Activated naive CD4-positive, alpha-beta T cell treated with anti-CD3 and anti-CD28 coated beads, Interleukin-2, amount 50 U/mL, for 24 hours (primary cell): ENCODE results near the gene SDR39U1.
A peak's percentile ranks its signal among the peaks of the same experiment; 100 is the strongest.
"Not testable (repeated sequence)": the region's sequence is repeated elsewhere in the genome, so short reads cannot be mapped to it uniquely, and the experiment has no call there.

Experiments used
- H3K27ac Mint-ChIP-seq: one replicate; pipeline ENCODE4 v1.8.0; 2021; ENCODE audit warnings: mild to moderate bottlenecking, mixed read lengths
- H3K27me3 Mint-ChIP-seq: one replicate; pipeline ENCODE4 v1.8.0; 2021; ENCODE audit warnings: mixed read lengths
- H3K36me3 Mint-ChIP-seq: one replicate; pipeline ENCODE4 v1.8.0; 2021; ENCODE audit warnings: mixed read lengths
- H3K4me1 Mint-ChIP-seq: one replicate; pipeline ENCODE4 v1.8.0; 2021; ENCODE audit warnings: mixed read lengths
- H3K4me3 Mint-ChIP-seq: one replicate; pipeline ENCODE4 v1.8.0; 2021; ENCODE audit warnings: mild to moderate bottlenecking, mixed read lengths
- H3K9me3 Mint-ChIP-seq: one replicate; pipeline ENCODE4 v1.8.0; 2021; ENCODE audit warnings: mixed read lengths

Gene SDR39U1

DNA sequence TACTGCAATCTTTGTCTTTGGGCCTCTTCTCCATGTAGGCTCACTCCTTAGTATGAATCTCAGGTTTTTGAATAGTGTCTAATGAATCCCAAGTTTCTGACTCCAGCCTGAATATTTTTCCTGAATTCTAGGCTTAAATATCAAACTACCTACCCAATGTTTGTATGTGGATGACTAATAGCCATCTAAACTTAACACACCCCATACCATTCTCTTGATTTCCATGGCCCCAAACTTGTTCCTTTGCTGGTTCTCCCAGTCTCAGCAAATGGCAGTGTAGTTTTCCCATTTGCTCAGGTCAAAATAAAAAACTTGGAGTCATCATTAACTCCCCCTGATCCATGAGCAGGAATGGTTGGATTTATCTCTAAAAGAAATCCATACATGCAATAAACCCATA is 18.8 kb upstream of the SDR39U1 start:
- Mint-ChIP-seq H3K9me3 (no peaks in the 10 kb centered on the region), H3K36me3 (peaks cover 11% of the 10 kb centered on the region), H3K27me3 (no peaks in the 10 kb centered on the region), H3K27ac (no peak overlapping the region), H3K4me1 (peaks cover 34% of the 10 kb centered on the region), H3K4me3 (no peak overlapping the region)

DNA sequence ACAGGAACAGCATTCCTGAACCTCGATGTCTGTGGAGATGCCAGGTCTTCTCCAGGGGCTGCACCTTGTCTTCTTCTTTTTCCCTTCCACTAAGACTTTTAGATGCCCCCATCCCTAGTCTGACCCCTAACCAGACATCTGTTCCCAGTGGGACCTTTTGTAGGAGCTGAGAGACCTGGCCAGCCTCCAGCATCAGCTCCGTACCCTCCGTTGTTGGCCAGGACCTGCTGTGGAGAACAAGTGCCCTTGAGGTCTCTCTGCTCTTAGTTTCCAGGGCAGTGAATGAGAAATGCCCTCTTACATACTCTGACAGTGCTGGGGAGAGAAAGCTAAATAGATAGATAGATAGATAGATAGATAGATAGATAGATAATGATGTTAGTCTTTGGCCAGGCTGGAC is 16.8 kb upstream of the SDR39U1 start:
- H3K4me3 Mint-ChIP-seq, result no peak overlapping the region
- peaks cover 9% of the 10 kb centered on the region for H3K36me3 Mint-ChIP-seq
- H3K4me1 Mint-ChIP-seq, result peaks cover 15% of the 10 kb centered on the region
- H3K9me3 Mint-ChIP-seq, result no peaks in the 10 kb centered on the region
- no peak overlapping the region for H3K27ac Mint-ChIP-seq
- H3K27me3 Mint-ChIP-seq, result no peaks in the 10 kb centered on the region

DNA sequence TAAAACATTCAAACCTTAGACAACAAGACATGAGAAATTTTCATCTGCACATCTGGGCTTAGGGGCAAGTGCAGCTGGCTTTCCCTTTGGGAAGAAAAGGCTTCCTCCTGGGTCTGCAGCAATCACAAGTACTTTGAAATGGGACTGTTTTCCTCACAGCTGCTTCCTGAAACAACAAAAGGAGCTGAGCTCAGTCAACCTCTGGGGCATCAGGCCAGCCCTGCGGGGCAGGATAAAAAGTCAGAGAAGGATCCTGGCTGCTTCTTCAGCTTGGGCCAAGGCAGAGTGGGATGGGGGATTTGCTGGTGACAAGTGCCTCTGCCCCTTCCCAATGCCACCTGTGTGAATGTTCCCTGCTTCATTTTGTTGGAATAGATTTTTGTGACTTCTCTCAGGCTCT is 16.2 kb upstream of the SDR39U1 start:
- Mint-ChIP-seq H3K36me3 (peaks cover 15% of the 10 kb centered on the region), H3K9me3 (peaks cover 5% of the 10 kb centered on the region), H3K4me3 (no peak overlapping the region), H3K4me1 (peaks cover 9% of the 10 kb centered on the region), H3K27ac (no peak overlapping the region), H3K27me3 (no peaks in the 10 kb centered on the region)

DNA sequence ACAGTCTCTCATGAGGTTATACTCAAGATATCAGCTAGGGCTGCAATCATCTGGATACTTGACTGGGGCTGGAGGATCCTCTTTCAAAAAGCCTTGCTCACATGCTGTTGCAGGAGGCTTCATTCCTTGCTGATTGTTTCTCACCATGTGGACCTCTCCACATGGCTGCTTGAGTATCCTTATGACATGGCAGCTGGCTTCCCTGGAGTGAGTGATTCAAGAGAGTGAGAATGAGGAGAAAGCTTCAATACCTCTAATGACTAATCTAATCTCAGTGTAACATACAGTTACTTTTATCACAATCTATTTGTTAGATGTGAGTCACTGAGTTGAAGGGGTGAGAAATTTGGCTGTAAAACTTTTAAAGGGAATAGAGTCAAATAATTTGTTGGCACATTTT is 14.4 kb upstream of the SDR39U1 start:
- H3K9me3 Mint-ChIP-seq, result peaks cover 5% of the 10 kb centered on the region
- peaks cover 22% of the 10 kb centered on the region for H3K36me3 Mint-ChIP-seq
- H3K4me1 Mint-ChIP-seq, result no peaks in the 10 kb centered on the region
- no peak overlapping the region for H3K27ac Mint-ChIP-seq
- H3K27me3 Mint-ChIP-seq, result no peaks in the 10 kb centered on the region
- H3K4me3 Mint-ChIP-seq, result no peak overlapping the region

DNA sequence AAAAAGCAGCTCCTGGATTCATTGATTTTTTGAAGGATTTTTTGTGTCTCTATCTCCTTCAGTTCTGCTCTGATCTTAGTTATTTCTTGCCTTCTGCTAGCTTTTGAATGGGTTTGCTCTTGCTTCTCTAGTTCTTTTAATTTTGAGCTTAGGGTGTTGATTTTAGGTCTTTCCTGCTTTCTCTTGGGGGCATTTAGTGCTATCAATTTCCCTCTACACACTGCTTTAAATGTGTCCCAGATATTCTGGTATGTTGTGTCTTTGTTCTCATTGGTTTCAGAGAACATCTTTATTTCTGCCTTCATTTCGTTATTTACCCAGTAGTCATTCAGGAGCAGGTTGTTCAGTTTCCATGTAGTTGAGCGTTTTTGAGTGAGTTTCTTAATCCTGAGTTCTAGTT is 8.3 kb upstream of the SDR39U1 start:
- not testable (repeated sequence) for H3K9me3 Mint-ChIP-seq, H3K27me3 Mint-ChIP-seq
- peaks cover 30% of the 10 kb centered on the region for H3K36me3 Mint-ChIP-seq

DNA sequence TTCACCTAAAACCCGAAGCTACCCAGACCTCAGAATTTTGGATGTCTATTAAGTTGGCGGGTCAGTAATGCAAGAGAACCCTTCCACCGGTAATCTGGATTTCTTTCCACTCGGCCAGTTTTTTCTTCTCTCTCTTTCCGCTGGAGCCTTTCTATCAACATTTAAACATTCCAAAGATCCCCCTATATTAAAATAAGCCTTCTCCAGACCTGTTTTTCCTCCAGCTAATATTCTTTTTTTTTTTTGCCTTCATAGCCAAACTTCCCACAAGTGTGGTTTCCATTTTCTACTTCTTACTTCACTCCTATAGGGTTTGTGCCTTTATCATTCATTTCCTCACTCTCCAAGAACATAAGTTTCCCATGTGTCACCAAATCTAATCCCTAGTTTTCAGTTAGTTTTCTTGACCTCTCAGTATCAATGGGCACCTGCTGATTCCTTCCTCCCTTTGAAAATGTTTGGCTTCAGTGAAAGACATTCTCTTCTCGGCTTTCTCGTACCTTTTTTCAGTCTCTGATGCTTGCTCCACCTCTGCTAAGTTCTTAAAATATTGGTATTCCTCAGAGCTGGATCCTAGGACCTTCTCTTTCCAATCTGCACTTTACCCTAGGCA is 583 bp upstream of the SDR39U1 start:
- Mint-ChIP-seq H3K27ac (peak overlapping the region; percentile 96), H3K4me1 (peaks cover 39% of the 10 kb centered on the region), H3K27me3 (no peaks in the 10 kb centered on the region), H3K4me3 (peak overlapping the region; percentile 98), H3K36me3 (peaks cover 14% of the 10 kb centered on the region), H3K9me3 (no peaks in the 10 kb centered on the region)

More for the DNA sequence above, 8.3 kb upstream of the SDR39U1 start:
- not testable (repeated sequence) for H3K4me3 Mint-ChIP-seq, H3K4me1 Mint-ChIP-seq, H3K27ac Mint-ChIP-seq

DNA sequence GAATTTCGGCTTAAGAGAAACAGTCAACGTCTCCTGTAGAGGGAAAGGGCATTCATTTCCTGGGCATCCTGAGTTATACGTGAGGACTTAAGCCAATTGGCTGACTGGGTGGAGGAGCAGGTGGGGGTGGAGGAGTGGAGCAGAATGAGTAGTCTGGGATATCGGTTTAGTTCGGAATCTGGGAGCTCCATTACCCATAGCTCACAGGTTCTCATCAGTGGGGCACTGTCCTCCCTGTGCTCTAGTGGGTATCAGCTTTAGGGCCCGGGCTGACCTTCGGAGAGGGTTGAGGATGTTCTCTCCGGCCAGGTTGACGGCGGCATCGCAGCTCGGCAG is 704 bp downstream of the SDR39U1 start:
- Mint-ChIP-seq H3K27me3 (no peaks in the 10 kb centered on the region), H3K9me3 (no peaks in the 10 kb centered on the region), H3K27ac (peak overlapping the region; percentile 96), H3K4me3 (peak overlapping the region; percentile 98), H3K36me3 (peaks cover 13% of the 10 kb centered on the region), H3K4me1 (peaks cover 52% of the 10 kb centered on the region)

DNA sequence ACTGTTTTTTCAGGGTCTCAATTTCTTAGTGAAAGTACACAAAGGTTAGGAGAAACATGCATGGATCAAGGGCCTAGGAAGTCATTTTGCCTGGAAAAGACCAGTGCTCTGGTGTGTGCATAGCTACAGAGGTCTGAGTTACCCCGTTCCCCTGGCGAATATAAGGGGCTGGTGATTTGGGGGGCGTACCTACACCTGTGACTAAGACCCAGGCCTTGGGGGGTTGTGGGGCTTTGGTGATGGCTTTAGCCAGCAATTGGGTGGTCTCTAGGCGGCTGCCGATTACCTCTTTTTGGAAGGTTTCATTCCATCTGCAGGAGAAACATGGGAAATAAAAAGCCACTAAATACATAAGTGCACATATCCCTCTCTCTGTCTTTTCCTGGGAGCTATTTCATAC is 1.1 kb downstream of the SDR39U1 start:
- H3K27ac Mint-ChIP-seq, result peak overlapping the region; percentile 96
- H3K9me3 Mint-ChIP-seq, result no peaks in the 10 kb centered on the region
- H3K36me3 Mint-ChIP-seq, result peaks cover 13% of the 10 kb centered on the region
- H3K27me3 Mint-ChIP-seq, result no peaks in the 10 kb centered on the region
- peaks cover 55% of the 10 kb centered on the region for H3K4me1 Mint-ChIP-seq
- H3K4me3 Mint-ChIP-seq, result peak overlapping the region; percentile 98

DNA sequence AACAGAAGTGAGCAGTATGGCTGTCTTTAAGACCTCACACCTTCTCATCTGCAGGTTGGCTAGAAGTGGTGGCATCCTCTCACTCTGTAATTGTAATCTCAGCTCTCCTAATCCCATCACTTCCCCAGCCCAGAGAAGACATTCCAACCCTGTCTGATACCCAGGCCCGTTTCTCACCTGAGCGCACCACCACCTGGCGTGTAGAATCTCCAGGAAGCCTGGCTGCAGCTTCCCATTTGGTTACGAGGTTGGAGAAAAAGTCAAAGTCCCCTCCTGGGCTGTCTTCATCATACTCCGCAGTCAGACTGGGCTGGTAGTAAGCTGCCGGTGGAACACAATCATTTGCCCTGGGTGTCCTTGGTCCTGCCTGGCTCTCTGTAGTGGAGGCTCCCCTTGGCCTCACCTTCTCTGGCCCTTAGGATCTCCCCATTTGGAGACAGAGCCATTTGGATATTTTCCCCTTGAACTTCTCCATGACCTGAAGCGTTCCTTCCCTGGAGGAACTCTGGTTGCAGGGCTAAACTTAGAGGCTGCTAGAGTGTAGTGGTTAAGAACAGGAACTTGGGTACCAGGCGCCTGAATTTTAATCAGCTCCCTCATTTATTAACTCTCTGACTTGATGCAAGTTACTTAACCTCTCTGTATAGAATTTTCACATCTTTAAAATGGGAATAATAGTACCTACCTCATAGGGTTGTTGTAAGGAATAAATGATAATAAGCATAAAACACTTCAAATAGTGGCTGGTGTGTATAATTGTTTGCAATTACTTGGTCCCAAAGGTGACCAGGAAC is 1.8 kb downstream of the SDR39U1 start:
- no peaks in the 10 kb centered on the region for H3K27me3 Mint-ChIP-seq

DNA sequence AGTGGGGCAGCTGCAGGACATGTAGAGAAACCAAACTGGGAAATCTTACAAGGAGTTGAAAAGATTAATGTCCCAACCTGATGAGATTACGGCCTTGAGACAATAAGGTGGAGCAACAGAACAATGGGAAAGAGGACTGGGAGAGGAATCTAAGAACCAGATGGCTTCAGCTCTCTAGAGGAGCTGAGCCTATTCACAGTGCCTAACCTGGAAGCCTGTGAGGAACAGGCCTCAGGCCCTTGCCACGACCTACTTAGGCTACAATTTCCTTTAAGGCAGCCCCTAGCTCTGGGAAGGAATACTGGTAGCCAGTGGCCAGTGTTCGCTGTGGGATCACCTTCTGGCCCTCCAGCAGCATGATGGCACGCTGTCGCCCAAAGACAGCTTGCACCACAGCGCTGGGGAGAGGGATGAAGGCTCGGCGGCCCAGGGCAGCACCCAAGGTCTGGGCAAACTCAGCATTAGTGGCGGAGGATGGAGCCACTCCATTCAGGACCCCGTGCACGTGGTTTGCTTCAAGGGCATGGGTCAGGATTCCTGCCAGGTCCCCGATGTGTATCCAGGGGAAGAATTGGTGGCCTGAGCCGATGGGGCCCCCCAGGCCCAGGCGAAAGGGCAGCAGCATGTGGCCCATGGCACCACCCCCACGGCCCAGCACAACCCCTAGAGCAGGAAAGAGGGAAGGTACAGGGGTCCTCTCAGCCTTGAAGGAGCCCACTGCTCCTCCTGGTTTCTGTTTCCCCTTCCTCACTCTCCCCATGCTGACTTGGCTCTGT is 2.6 kb downstream of the SDR39U1 start:
- H3K4me3 Mint-ChIP-seq, result peak overlapping the region; percentile 54
- no peaks in the 10 kb centered on the region for H3K9me3 Mint-ChIP-seq
- H3K27me3 Mint-ChIP-seq, result no peaks in the 10 kb centered on the region
- H3K27ac Mint-ChIP-seq, result no peak overlapping the region
- H3K36me3 Mint-ChIP-seq, result peaks cover 9% of the 10 kb centered on the region
- H3K4me1 Mint-ChIP-seq, result peaks cover 60% of the 10 kb centered on the region

More for the DNA sequence above, 1.8 kb downstream of the SDR39U1 start:
- peaks cover 59% of the 10 kb centered on the region for H3K4me1 Mint-ChIP-seq
- no peak overlapping the region for H3K27ac Mint-ChIP-seq
- H3K9me3 Mint-ChIP-seq, result no peaks in the 10 kb centered on the region
- peaks cover 9% of the 10 kb centered on the region for H3K36me3 Mint-ChIP-seq
- H3K4me3 Mint-ChIP-seq, result peak overlapping the region; percentile 98

DNA sequence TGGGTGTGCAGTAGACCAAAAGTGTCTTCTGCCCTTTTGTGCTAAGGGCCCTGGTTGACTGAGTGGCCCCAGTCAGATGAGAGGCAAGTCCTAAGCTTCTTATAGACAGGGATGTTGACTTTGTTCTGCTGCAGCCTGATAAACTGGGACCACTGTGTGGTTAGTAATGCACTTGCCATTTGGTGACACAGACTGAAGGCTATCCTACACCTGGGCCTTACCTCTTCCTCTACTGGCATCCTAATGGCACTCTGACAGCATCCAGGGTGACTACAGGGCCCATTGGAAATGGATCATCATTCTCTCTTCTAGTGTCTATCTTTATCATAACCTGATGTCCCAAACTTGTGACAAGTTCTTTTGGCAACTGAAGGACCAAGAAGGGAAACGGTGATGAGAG is 3.3 kb downstream of the SDR39U1 start:
- H3K27ac Mint-ChIP-seq, result peak overlapping the region; percentile 87
- H3K4me1 Mint-ChIP-seq, result peaks cover 60% of the 10 kb centered on the region
- H3K9me3 Mint-ChIP-seq, result no peaks in the 10 kb centered on the region
- H3K36me3 Mint-ChIP-seq, result peaks cover 9% of the 10 kb centered on the region
- peak overlapping the region; percentile 54 for H3K4me3 Mint-ChIP-seq
- H3K27me3 Mint-ChIP-seq, result no peaks in the 10 kb centered on the region

DNA sequence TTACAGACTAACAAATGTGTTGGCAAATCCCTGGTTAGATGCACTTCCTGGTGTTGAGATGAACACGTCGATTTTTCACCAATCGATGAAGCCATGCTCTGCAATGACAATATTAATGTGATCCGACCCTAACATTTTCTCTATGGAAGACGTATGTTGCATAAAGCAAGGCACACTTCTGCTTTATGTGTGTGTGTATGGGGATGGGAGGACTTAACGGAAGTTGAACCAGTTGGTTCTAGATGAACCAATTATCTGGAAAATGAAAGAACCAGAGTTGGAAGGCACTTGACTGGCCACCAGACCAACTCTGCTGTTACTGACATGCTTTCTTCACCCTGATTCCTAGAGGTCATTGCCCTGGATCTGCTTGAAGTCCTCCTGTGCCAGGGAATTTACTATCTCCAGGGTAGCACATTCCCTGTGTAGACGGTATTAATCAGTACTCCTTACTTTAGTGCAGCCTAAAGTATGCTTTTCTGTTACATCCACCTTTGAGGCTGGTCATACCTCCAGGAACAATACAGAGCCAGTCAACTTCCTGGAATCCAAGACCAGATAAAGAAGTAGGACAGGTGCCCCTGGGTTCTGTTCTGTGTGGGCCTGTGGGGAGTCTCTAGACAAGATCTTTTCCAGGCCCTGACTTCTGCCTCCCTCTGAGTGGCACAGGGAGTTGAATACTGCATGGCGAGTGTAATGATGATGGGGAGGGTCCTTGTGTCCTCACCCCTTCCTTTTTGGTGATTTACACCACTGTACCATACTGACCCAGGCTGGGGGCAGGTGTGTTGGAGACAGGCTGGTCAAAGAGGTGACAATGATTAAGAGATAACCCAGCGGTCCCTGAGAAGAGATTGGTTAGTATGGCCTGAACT is 4.1 kb downstream of the SDR39U1 start:
- Mint-ChIP-seq H3K4me1 (peaks cover 58% of the 10 kb centered on the region), H3K4me3 (no peak overlapping the region), H3K9me3 (no peaks in the 10 kb centered on the region), H3K27ac (peak overlapping the region; percentile 87), H3K36me3 (peaks cover 9% of the 10 kb centered on the region), H3K27me3 (no peaks in the 10 kb centered on the region)

DNA sequence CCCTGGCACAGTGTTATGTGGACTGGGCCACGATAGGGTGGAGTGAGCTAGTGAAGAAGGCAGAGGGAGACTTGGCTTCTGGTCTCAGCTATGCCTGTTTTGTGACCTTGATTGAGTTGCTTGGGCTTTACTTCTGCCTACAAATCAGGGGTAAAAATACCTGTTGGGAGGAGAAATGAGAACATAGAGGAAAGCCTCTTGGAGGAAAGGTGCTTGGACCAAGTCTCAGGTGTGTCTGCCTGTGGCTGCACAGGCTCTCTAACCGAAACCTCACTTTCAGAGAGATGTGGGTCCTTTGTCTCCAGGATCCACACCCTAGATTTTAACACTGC is 4.9 kb downstream of the SDR39U1 start:
- Mint-ChIP-seq H3K27me3 (no peaks in the 10 kb centered on the region), H3K4me1 (peaks cover 61% of the 10 kb centered on the region), H3K4me3 (no peak overlapping the region), H3K9me3 (no peaks in the 10 kb centered on the region), H3K36me3 (peaks cover 14% of the 10 kb centered on the region), H3K27ac (peak overlapping the region; percentile 68)

DNA sequence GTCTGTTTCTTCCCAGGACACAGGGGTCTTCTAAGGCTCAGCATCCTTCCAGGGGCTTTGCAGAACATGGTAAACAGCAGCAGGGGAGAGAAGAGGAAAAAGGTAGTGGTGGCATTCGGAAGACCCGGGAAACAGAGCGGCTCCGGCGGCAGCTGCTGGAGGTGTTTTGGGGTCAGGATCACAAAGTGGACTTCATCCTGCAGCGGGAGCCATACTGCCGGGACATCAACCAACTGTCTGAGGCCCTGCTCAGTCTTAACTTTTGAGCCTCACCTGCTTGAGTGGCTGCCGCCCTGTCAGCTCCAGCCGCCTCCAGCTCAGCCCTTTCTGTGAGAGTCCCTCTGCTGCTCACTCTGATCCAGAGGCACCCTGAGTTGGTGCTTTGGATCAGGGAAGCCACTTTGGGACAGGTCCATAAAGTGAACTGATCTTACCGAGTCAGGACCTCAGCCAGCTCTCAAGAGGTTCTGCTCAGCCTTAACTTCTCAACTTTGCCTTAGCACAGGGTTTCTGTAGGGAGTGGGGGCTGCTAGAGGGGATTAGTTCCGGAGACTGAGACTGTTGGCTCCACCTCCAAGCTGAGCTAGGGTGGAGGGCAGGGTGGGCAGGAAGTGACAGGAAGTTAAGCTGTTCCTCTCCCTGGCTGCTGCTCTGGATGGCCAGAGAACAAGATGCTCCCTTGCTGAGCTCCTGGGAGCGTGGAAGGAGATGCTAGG is 5.4 kb downstream of the SDR39U1 start:
- H3K36me3 Mint-ChIP-seq, result peaks cover 12% of the 10 kb centered on the region

More for the DNA sequence above, 5.4 kb downstream of the SDR39U1 start:
- peak overlapping the region; percentile 62 for H3K4me3 Mint-ChIP-seq
- no peaks in the 10 kb centered on the region for H3K27me3 Mint-ChIP-seq
- peaks cover 61% of the 10 kb centered on the region for H3K4me1 Mint-ChIP-seq
- no peaks in the 10 kb centered on the region for H3K9me3 Mint-ChIP-seq
- H3K27ac Mint-ChIP-seq, result peak overlapping the region; percentile 68
